A549 (cell line): ENCODE results near the gene PTPRN2. TPM values are rescaled to one million over a fixed set of nuclear protein-coding genes. Genes with fewer than 3 reads are reported as not detected.

ENCODE experiments used
- ATAC-seq, 2 experiments: fragments of 200-7000 bp in 1 of 2; fragments of >200 bp in 1 of 2; cut with Nextera tagmentation in 1 of 2; cut with Tn5 transposase in 1 of 2; 3 replicates each; pipeline versions ENCODE4 v1.8.0 to v1.9.1; 2018 to 2020; ENCODE audit warnings: mild to moderate bottlenecking in 1 of 2, moderate library complexity in 1 of 2
- CTCF ChIA-PET: fragments of 300-600 bp; sonication (Branson Sonifier 250); formaldehyde crosslinking; extraction: SDS; loops from one replicate; lab custom pipeline; 2021; ENCODE audit warnings: antibody characterized with exemption, inconsistent platforms; lab: Yijun Ruan, JAX
- POLR2A ChIA-PET: fragments of 350-600 bp; formaldehyde crosslinking; extraction: SDS; loops from one replicate; lab custom pipeline; 2021; ENCODE audit warnings: antibody characterized with exemption, inconsistent platforms; lab: Yijun Ruan, JAX
- DNase-seq, 2 experiments: peaks; one replicate each; pipeline versions ENCODE4 v3.0.0 to v3.0.0-alpha.2; 2011 to 2016; ENCODE audit warnings: low read depth in 1 of 2, low spot score in 1 of 2
- FAIRE-seq: peaks from 2 replicates; lab custom pipeline; 2011; peaks lifted over from hg19 to GRCh38; lab: Jason Lieb, UNC
- H3K27ac ChIP-seq, 2 experiments: fragments of >200 bp; sonication (Bioruptor Twin); formaldehyde crosslinking; 3 replicates each; pipeline ENCODE4 v1.5.1; 2016 to 2017
- H3K4me1 ChIP-seq: fragments of >200 bp; sonication (Bioruptor Twin); formaldehyde crosslinking; 3 replicates; pipeline ENCODE4 v1.6.1; 2016
- H3K4me2 ChIP-seq: fragments of >200 bp; sonication (Bioruptor Twin); formaldehyde crosslinking; 3 replicates; pipeline ENCODE4 v1.6.1; 2016
- H3K4me3 ChIP-seq: fragments of >200 bp; sonication (Bioruptor Twin); formaldehyde crosslinking; 3 replicates; pipeline ENCODE4 v1.5.1; 2016
- H3K9me3 ChIP-seq: fragments of >200 bp; sonication (Bioruptor Twin); formaldehyde crosslinking; 3 replicates; pipeline ENCODE4 v1.6.1; 2016
- BHLHE40 ChIP-seq: IDR thresholded peaks from 2 replicates; pipeline ENCODE4 v1.6.1; 2012; ENCODE audit warnings: low read depth, low read length, inconsistent platforms
- CBX2 ChIP-seq: fragments of 200-600 bp; sonication (generic); IDR thresholded peaks from 2 replicates; pipeline ENCODE4 v1.6.1; 2016; ENCODE audit warnings: low read depth, mild to moderate bottlenecking, borderline replicate concordance
- CBX8 ChIP-seq: fragments of 200-600 bp; sonication (generic); IDR thresholded peaks from 2 replicates; pipeline ENCODE4 v1.6.1; 2016
- CEBPB ChIP-seq, 2 experiments: fragments of >200 bp in 1 of 2; sonication (Bioruptor Twin) in 1 of 2; formaldehyde crosslinking in 1 of 2; IDR thresholded peaks; 2 replicates each; pipeline ENCODE4 v1.6.1; 2012 to 2016
- CHD4 ChIP-seq: fragments of 200-600 bp; sonication (generic); IDR thresholded peaks from 2 replicates; pipeline ENCODE4 v1.6.1; 2016; ENCODE audit warnings: antibody characterized with exemption, mild to moderate bottlenecking, borderline replicate concordance
- FOSB ChIP-seq: fragments of 250-450 bp; sonication (Bioruptor Pico); IDR thresholded peaks from 2 replicates; pipeline ENCODE4 v1.5.0; 2020; ENCODE audit warnings: mild to moderate bottlenecking, moderate library complexity
- GATA3 ChIP-seq: IDR thresholded peaks from 2 replicates; pipeline ENCODE4 v1.6.1; 2012; ENCODE audit warnings: borderline replicate concordance
- HDAC2 ChIP-seq: fragments of 200-600 bp; sonication (generic); IDR thresholded peaks from 2 replicates; pipeline ENCODE4 v1.6.1; 2016
- HOXB13 ChIP-seq: fragments of 250-450 bp; sonication (Bioruptor Pico); IDR thresholded peaks from 2 replicates; pipeline ENCODE4 v1.5.0; 2020; ENCODE audit warnings: low read depth, mild to moderate bottlenecking, moderate library complexity
- JUN ChIP-seq, 2 experiments: fragments of >200 bp; sonication (Bioruptor Twin); formaldehyde crosslinking; IDR thresholded peaks; 2 replicates in 1 of 2; 3 replicates in 1 of 2; pipeline ENCODE4 v1.6.1; 2016 to 2017
- JUNB ChIP-seq: fragments of >200 bp; sonication (Bioruptor Twin); formaldehyde crosslinking; IDR thresholded peaks from 2 replicates; pipeline ENCODE4 v1.6.1; 2016
- MAFK ChIP-seq: fragments of 450-650 bp; IDR thresholded peaks from 2 replicates; pipeline ENCODE4 v1.6.1; 2014; ENCODE audit not compliant: partially characterized antibody
- MAX ChIP-seq: IDR thresholded peaks from 2 replicates; pipeline ENCODE4 v1.6.1; 2012
- MAZ ChIP-seq: fragments of 150-350 bp; IDR thresholded peaks from 2 replicates; pipeline ENCODE4 v1.6.1; 2014; ENCODE audit warnings: antibody characterized with exemption, low read depth, low read length, borderline replicate concordance
- MYC ChIP-seq: IDR thresholded peaks from 2 replicates; pipeline ENCODE4 v1.6.1; 2012; ENCODE audit warnings: mild to moderate bottlenecking, inconsistent platforms, low read length, improper control_type of control experiment, borderline replicate concordance
- POLR2AphosphoS2 ChIP-seq: conservative IDR thresholded peaks from 2 replicates; pipeline ENCODE4 v1.6.1; 2012; ENCODE audit warnings: low read length, improper control_type of control experiment, inconsistent platforms
- RAD21 ChIP-seq, 2 experiments: fragments of >200 bp in 1 of 2; sonication (Bioruptor Twin) in 1 of 2; formaldehyde crosslinking in 1 of 2; IDR thresholded peaks in 1 of 2; conservative IDR thresholded peaks in 1 of 2; 2 replicates in 1 of 2; 3 replicates in 1 of 2; pipeline ENCODE4 v1.6.1; 2012 to 2018; ENCODE audit warnings: inconsistent platforms in 1 of 2
- REST ChIP-seq: fragments of 200-600 bp; sonication (generic); IDR thresholded peaks from 2 replicates; pipeline ENCODE4 v1.6.1; 2016; ENCODE audit warnings: antibody characterized with exemption, mild to moderate bottlenecking, moderate library complexity
- TFCP2L1 ChIP-seq: fragments of 250-450 bp; sonication (Bioruptor Pico); IDR thresholded peaks from 2 replicates; pipeline ENCODE4 v1.5.0; 2021; ENCODE audit warnings: mild to moderate bottlenecking
- ZC3H11A ChIP-seq: fragments of 450-650 bp; IDR thresholded peaks from 2 replicates; pipeline ENCODE4 v1.6.1; 2014; ENCODE audit warnings: antibody characterized with exemption, mild to moderate bottlenecking
- ZSCAN20 ChIP-seq: fragments of 250-450 bp; sonication (Bioruptor Pico); IDR thresholded peaks from 2 replicates; pipeline ENCODE4 v1.8.0; 2022; ENCODE audit warnings: mild to moderate bottlenecking, moderate library complexity
- WGBS: methylation state at CpG from one replicate; pipeline ENCODE4 v1.1.6; 2017; ENCODE audit errors: missing lambda C conversion rate; 5-methylcytosine and 5-hydroxymethylcytosine counted together
- polyA plus RNA-seq, 4 experiments: library from polyadenylated mRNA; depleted of rRNA in 3 of 4; stranded (reverse); fragments of >200 nt; fragmentation: RNase III in 1 of 4; extraction: RNeasy Plus Mini Kit Qiagen cat#74134 plus additional on column Dnase treatment in 1 of 4; gene quantifications; 2 replicates in 3 of 4; 3 replicates in 1 of 4; pipeline ENCODE4 v1.2.3, GENCODE V29; 2011 to 2017

The PTPRN2 gene
- polyA plus RNA-seq, 2 of the 4 experiments (the other 2 are of a cell fraction), result 0.41 to 1.2 TPM

- TF ChIP-seq HOXB13 (CRISPR knock-in tag) (no peak), FOSB (CRISPR knock-in tag) (no peak)
These were observed 100.7 kb downstream of the PTPRN2 start (continued) for GRCh38 chr7:158486919-158487318.

GRCh38 chr7:158484801-158485531 lies 102.7 kb downstream of the PTPRN2 start:
- Histone ChIP-seq H3K4me1 (no peaks in the 10 kb centered on the region), H3K9me3 (no peaks in the 10 kb centered on the region), H3K4me3 (no peak overlapping the region), H3K4me2 (no peak overlapping the region), H3K27ac (no peak overlapping the region)
- CTCF ChIA-PET, result interaction anchor here (1.1 kb wide), 1 partner anchor 34 kb away, joined by 3 read pairs; no protein-coding TSS in a partner anchor
- TF ChIP-seq MAZ (no peak), REST (no peak), MYC (no peak)
- 72% methylated on average over 25 of the region's 50 CpGs for WGBS
- POLR2A ChIA-PET, result no interaction called here
- DNase-seq (no peak), ATAC-seq (no peak), FAIRE-seq (no peak)

- Histone ChIP-seq H3K9me3 (no peaks in the 10 kb centered on the region), H3K4me2 (no peak overlapping the region), H3K4me3 (no peak overlapping the region), H3K27ac (no peak overlapping the region), H3K4me1 (no peaks in the 10 kb centered on the region)
- ATAC-seq (no peak), FAIRE-seq (no peak), DNase-seq (no peak)
- no peak for TF ChIP-seq CHD4
- no peak for TF ChIP-seq POLR2AphosphoS2
- ChIA-PET POLR2A (no interaction called here), CTCF (no interaction called here)
- 63% methylated on average over 3 of the region's 3 CpGs for WGBS
These were observed 105.1 kb downstream of the PTPRN2 start for GRCh38 chr7:158482480-158482879.

GRCh38 chr7:158479664-158480025 lies 108.0 kb downstream of the PTPRN2 start:
- no peak for ATAC-seq
- no peak for FAIRE-seq
- H3K9me3 ChIP-seq, result no peaks in the 10 kb centered on the region
- H3K27ac ChIP-seq, result no peak overlapping the region
- H3K4me1 ChIP-seq, result no peaks in the 10 kb centered on the region
- CTCF ChIA-PET, result no interaction called here
- POLR2A ChIA-PET, result no interaction called here
- H3K4me3 ChIP-seq, result no peak overlapping the region
- DNase-seq, result no peak
- no peak overlapping the region for H3K4me2 ChIP-seq
- TF ChIP-seq BHLHE40 (no peak), HOXB13 (CRISPR knock-in tag) (no peak), ZC3H11A (no peak), TFCP2L1 (CRISPR knock-in tag) (no peak), HDAC2 (no peak), RAD21 (conservative IDR thresholded peaks at IDR 0.05 in 1 of 2, IDR thresholded peaks at IDR 0.05 in 1 of 2) (no peak), JUNB (no peak), MAFK (no peak), MYC (no peak), CBX2 (no peak), ZSCAN20 (CRISPR knock-in tag) (no peak), CBX8 (no peak), GATA3 (no peak), FOSB (CRISPR knock-in tag) (no peak), CEBPB (IDR thresholded peaks at IDR 0.05) (no peak), MAX (no peak), JUN (IDR thresholded peaks at IDR 0.05) (no peak)
- 73% methylated on average over 12 of the region's 14 CpGs for WGBS
